HEK293T (cell line): ENCODE results near the gene HSDL2.
"Not testable (repeated sequence)": the region's sequence is repeated elsewhere in the genome, so short reads cannot be mapped to it uniquely, and the experiment has no call there.

ENCODE experiments used
- ARNT ChIP-seq: fragments of 450-650 bp; IDR thresholded peaks from 2 replicates; pipeline ENCODE4 v1.6.1; 2017; ENCODE audit warnings: mild to moderate bottlenecking
- BHLHE40 ChIP-seq: fragments of 450-650 bp; IDR thresholded peaks from 2 replicates; pipeline ENCODE4 v1.6.1; 2016; ENCODE audit warnings: mild to moderate bottlenecking, moderate library complexity, borderline replicate concordance
- CTBP1 ChIP-seq: fragments of 450-650 bp; IDR thresholded peaks from 2 replicates; pipeline ENCODE4 v1.6.1; 2016; ENCODE audit warnings: borderline replicate concordance
- ELF4 ChIP-seq: fragments of 450-650 bp; IDR thresholded peaks from 2 replicates; pipeline ENCODE4 v1.6.1; 2017; ENCODE audit warnings: antibody characterized with exemption
- FOXK2 ChIP-seq: fragments of 450-650 bp; IDR thresholded peaks from 2 replicates; pipeline ENCODE4 v1.6.1; 2016; ENCODE audit warnings: mild to moderate bottlenecking
- FOXM1 ChIP-seq: fragments of 450-650 bp; IDR thresholded peaks from 2 replicates; pipeline ENCODE4 v1.6.1; 2017; ENCODE audit warnings: mild to moderate bottlenecking, borderline replicate concordance
- L3MBTL2 ChIP-seq: fragments of 450-650 bp; conservative IDR thresholded peaks from 2 replicates; pipeline ENCODE4 v1.6.1; 2016; ENCODE audit warnings: mild to moderate bottlenecking
- LEF1 ChIP-seq: fragments of 450-650 bp; IDR thresholded peaks from 2 replicates; pipeline ENCODE4 v1.6.1; 2017; ENCODE audit warnings: mild to moderate bottlenecking, borderline replicate concordance
- NFRKB ChIP-seq: fragments of 450-650 bp; IDR thresholded peaks from 2 replicates; pipeline ENCODE4 v1.6.1; 2016; ENCODE audit warnings: mild to moderate bottlenecking, moderate library complexity
- SP1 ChIP-seq: fragments of 450-650 bp; IDR thresholded peaks from 2 replicates; pipeline ENCODE4 v1.6.1; 2017
- SUZ12 ChIP-seq: fragments of 450-650 bp; IDR thresholded peaks from 2 replicates; pipeline ENCODE4 v1.6.1; 2016; ENCODE audit warnings: mild to moderate bottlenecking
- ZNF384 ChIP-seq: fragments of 450-650 bp; IDR thresholded peaks from 2 replicates; pipeline ENCODE4 v1.6.1; 2016

GRCh38 chr9:112373666-112374065 lies 6.2 kb upstream of the HSDL2 start:
- TF ChIP-seq NFRKB, BHLHE40, FOXM1, ELF4, SP1, CTBP1, ZNF384, ARNT, FOXK2, SUZ12, LEF1, L3MBTL2: not testable (repeated sequence)
